ENCODE results near the gene CEACAM7. TPM values are rescaled to one million over a fixed set of nuclear protein-coding genes. Genes with fewer than 3 reads are reported as not detected.
"Not testable (repeated sequence)": the region's sequence is repeated elsewhere in the genome, so short reads cannot be mapped to it uniquely, and the experiment has no call there.

Gene CEACAM7
- total RNA-seq, 1 donor from 2014 or later, result not detected

DNA sequence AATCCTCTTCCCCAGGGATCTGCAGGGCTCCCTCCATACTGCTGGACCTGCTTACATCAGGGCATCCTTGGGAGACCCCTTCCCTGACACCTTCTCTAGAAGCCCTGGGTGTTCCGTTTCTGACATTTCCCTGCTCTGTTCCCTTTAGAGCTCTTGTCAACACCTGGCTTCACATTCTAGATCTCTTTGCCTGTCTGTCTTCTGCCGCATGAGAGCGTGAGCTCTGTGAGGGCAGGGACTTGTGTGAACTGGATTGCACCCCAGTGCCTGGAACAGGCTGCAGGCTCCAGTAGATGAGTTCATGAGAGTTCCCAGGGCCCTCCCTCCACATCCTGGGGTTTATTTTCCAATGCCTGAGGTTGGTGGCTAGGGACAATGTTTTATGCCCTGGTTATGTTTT is 651 bp downstream of the CEACAM7 start:
- no peak for DNase-seq (ENCODE audit: low read depth)
- TF ChIP-seq, protein P1, sequence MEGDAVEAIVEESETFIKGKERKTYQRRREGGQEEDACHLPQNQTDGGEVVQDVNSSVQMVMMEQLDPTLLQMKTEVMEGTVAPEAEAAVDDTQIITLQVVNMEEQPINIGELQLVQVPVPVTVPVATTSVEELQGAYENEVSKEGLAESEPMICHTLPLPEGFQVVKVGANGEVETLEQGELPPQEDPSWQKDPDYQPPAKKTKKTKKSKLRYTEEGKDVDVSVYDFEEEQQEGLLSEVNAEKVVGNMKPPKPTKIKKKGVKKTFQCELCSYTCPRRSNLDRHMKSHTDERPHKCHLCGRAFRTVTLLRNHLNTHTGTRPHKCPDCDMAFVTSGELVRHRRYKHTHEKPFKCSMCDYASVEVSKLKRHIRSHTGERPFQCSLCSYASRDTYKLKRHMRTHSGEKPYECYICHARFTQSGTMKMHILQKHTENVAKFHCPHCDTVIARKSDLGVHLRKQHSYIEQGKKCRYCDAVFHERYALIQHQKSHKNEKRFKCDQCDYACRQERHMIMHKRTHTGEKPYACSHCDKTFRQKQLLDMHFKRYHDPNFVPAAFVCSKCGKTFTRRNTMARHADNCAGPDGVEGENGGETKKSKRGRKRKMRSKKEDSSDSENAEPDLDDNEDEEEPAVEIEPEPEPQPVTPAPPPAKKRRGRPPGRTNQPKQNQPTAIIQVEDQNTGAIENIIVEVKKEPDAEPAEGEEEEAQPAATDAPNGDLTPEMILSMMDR (conservative IDR thresholded peaks at IDR 0.05; ENCODE audit: low read depth, low read length), result no peak
- H3K4me3 ChIP-seq (ENCODE audit: low read depth, low read length), result no peak overlapping the region

DNA sequence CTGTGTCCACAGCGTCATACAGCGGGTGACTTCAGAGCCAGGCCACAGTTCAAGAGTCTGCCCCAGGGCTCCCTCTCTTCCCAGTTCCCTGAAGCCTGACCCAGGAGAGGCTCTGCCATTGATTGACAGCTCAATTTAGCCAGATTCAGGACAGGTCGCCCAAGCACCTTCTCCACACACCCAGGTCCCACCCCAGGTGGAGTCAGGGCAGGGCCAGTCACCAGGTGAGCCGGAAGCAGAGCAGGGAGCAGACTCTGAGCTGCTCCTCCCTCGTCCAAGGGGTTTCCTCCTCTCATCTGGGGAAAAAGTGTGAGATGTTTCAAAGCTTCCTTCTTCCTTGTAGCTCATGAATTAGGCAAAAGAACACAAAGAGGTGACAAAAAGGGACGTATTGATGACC is 5.6 kb downstream of the CEACAM7 start:
- TF ChIP-seq, protein P1 (conservative IDR thresholded peaks at IDR 0.05; ENCODE audit: low read depth, low read length), result no peak
- DNase-seq (ENCODE audit: low read depth), result no peak
- H3K4me3 ChIP-seq (ENCODE audit: low read depth, low read length), result no peak overlapping the region

DNA sequence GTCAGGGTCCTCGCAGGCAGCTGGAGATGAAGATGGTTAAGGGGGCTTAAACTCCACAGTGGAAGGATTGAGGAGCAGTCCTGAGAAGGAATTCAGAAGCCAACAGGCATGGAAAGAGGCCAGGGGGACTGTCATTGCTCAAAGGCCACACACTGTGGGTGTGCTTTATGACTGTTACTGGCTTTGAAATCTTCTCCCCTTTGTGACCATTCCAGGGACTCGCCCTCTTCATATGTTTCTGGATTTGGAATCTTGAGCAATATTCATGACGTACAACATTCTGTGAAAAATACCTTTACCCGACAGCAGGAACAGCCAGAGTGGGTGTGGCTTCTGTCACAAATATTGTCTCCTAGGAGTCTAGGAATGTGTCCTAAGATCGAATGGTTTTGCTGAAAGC is 16.6 kb downstream of the CEACAM7 start:
- TF ChIP-seq, protein P1 (conservative IDR thresholded peaks at IDR 0.05; ENCODE audit: low read depth, low read length), result no peak
- H3K4me3 ChIP-seq (ENCODE audit: low read depth, low read length), result no peak overlapping the region
- no peak for DNase-seq (ENCODE audit: low read depth)

DNA sequence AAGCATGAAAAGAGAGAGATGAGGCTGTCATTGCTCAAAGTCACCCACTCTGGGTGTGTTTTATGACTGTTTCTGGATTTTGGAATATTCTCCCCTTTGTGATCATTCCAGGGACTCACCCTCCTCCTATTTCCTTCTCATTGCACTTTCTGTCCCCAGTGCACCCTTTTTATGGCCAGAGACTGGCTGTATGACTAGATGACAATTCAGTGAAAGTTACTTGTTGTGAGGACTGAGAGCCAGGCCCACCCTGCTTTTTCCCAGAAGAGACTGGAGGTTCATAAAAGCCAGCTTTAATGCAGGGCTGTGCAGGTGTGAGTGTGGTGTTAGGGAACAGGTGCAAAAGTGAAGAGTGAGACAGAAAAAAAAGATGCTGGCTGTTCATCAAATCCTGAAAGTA is 17.3 kb downstream of the CEACAM7 start:
- no peak for DNase-seq (ENCODE audit: low read depth)
- no peak overlapping the region for H3K4me3 ChIP-seq (ENCODE audit: low read depth, low read length)
- TF ChIP-seq, protein P1 (conservative IDR thresholded peaks at IDR 0.05; ENCODE audit: low read depth, low read length), result no peak

DNA sequence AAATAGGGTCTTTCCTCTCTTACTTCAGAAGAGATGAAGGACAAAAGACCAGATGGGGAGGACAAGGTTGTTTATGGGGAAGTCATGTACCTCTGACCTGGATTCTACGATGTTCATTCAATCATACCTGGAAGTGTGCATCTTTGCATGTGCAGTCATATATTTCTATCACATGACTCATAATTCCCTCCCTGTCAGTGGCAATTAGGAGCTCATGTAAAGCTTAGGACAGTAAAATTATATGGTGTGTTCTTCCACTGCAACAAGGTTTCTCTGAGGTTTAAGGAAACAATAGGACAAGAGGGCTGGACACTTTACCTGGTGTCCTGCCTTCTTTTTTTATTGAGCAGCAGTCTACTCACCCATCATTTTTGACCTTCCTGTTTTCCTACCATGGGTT is 19.8 kb downstream of the CEACAM7 start:
- DNase-seq (ENCODE audit: low read depth), result no peak
- no peak overlapping the region for H3K4me3 ChIP-seq (ENCODE audit: low read depth, low read length)
- TF ChIP-seq, protein P1 (conservative IDR thresholded peaks at IDR 0.05; ENCODE audit: low read depth, low read length), result no peak

DNA sequence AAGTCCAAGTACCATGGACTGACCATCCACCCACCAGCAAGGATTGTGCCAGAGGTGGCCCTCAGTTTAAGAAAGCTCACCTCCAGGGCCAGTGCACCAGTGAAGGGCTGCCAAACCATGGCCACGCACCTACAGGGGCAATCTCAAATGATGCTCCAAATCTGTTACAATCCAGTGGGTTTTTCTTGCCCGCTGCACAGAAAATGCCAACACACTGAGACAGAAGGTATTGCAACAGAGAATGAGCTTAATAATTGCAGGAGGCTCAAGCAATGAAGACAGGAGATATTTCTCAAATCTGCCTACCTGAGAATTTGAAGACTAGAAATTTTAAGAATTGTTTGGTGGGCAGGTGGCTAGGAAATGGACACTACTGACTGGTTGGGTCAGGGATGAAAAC is 22.0 kb downstream of the CEACAM7 start:
- DNase-seq (ENCODE audit: low read depth), result no peak
- H3K4me3 ChIP-seq (ENCODE audit: low read depth, low read length), result no peak overlapping the region
- TF ChIP-seq, protein P1 (conservative IDR thresholded peaks at IDR 0.05; ENCODE audit: low read depth, low read length), result no peak

DNA sequence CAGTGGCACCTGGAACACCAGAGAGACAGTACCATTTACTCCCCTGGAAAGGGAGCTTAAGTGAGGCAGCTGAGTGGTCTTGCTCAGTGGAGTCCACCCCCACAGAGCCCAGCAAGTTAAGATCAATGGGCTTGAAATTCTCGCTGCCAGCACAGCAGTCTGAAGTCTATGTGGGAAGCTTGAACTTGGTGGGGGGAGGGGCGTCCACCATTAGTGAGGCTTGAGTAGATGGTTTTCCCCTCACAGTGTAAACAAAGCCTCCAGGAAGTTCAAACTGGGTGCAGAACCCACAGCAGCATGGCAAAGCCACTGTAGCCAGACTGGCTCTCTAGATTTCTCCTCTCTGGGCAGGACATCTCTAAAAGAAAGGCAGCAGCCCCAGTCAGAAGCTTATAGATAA is 30.9 kb downstream of the CEACAM7 start:
- no peak for DNase-seq (ENCODE audit: low read depth)
- TF ChIP-seq, protein P1 (conservative IDR thresholded peaks at IDR 0.05; ENCODE audit: low read depth, low read length), result no peak
- H3K4me3 ChIP-seq (ENCODE audit: low read depth, low read length), result no peak overlapping the region

DNA sequence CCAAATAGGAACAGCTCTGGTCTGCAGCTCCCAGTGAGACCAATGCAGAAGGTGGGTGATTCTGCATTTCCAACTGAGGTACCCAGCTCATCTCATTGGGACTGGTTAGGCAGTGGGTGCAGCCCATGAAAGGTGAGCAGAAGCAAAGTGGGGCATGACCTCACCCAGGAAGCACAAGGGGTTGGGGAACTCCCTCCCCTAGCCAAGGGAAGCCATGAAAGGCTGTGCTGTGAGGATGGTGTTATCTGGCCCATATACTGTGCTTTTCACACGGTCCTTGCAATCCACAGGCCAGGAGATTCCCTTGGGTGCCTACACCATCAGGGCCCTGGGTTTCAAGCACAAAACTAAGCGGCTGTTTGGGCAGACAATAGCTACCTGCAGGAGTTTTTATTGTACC is 31.3 kb downstream of the CEACAM7 start:
- not testable (repeated sequence) for DNase-seq (ENCODE audit: low read depth); H3K4me3 ChIP-seq (ENCODE audit: low read depth, low read length)

Data from epithelial cell of proximal tubule (primary cell).